GF-D8 (cell line): ENCODE data around the gene DLK2.
"Not testable (repeated sequence)": the region's sequence is repeated elsewhere in the genome, so short reads cannot be mapped to it uniquely, and the experiment has no call there.

Experiments used
- DNase-seq: peaks from one replicate; lab custom pipeline; 2025; lab: John Stamatoyannopoulos, UW

The DLK2 gene

GRCh38 chr6:43455531-43456428, at the start of gene DLK2:
Gene DLK2, minus strand, starts transcription at chr6:43455548. Its CDS starts 723 bp downstream, at chr6:43454825.
- DNase-seq = no peak

GRCh38 chr6:43503443-43503842, 48.1 kb upstream of the DLK2 start:
- no peak for DNase-seq

DNA sequence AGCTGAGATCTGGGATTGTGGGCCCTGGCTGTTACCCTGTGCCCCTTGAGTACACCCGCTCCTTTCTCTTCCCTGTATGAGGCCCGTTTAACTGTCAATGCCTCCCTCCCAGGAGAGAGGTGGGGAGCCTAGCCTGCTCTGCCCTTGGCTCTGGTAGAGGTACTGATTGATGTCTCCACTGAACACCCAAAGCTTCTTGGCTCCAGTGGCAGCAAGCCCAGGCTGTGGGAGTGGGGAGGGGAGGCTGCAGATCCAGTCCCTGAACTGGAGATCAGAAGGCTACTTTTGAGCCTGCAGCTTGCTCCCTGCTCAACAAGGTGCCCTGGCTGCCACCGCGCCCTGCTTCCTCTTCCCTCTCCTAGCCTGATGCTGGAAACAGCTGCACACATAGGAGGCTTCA, 47.3 kb upstream of the DLK2 start:
- DNase-seq = no peak

- no peak for DNase-seq
These were observed 45.6 kb upstream of the DLK2 start for GRCh38 chr6:43500921-43501320.

DNA sequence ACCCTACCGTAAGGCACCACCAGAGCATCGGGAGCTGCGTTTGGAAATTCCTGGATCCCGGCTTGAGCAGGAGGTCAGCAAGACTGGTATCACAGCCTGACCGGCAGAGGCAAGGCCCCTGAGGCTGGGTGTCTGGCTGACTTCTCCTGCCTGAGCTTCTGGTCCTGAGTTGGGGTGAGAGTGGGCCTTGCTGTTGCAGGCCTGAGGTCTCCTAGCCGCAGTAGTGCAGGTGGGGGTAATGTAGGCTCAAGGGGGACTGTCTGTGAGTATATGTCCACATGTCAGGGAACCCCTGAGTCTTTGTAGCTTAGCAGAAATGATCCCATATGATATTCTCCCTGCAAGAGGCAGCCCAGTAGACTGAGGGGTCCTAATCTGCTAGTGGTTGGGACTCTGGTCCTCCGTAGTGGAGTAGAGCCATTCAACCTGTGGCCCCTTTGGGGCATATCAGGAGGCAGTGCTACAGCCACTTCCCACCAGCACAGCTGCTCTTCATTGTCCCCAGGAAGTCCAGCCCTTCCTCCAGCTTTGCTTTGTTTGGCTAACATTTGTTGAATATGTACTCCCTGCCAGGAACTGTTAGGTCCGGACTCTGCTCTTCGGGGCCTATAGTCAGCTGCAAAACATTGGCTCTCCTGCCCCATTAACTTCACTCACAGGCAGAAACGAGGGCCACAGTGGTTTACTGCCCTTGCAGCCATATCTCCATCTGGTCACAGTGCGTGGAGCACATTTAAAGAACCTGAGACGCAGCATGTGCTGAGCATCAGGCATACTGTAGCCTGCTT, 43.9 kb upstream of the DLK2 start:
- no peak for DNase-seq

- not testable (repeated sequence) for DNase-seq
These were observed 42.9 kb upstream of the DLK2 start for GRCh38 chr6:43498291-43498690.

DNA sequence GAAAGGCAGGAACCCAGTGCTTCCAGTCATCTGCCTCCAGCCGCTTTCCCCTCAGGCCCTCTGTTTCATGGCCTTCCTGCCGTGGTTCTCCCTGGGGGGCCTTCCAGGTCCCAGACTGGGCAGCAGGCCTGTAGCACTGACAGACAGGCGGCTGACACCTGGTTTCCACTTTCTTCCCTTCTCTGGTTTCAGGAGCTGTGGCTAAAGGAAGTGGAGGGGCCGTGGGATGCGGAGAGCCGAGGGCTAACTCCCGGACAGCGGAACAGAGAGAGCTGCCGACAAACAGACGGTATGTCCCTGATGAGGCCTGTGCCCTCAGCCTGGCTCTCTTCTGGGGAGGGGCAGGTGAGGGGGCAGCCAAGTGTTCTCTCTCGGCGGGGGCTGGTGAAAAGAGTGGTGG, 42.3 kb upstream of the DLK2 start:
- DNase-seq = no peak

DNA sequence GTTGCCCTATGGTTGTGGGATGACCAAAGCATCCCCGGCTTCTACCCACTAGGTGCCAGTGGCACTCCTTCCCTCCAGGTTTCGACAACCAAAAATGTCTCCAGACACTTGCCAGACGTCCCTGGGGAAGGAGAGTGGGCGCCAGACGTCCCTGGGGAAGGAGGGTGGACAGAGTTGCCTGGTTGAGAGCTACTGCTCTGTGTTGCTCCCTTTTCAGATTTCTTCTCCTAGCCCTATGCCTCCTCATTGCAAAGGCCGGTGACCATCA, 41.7 kb upstream of the DLK2 start:
- no peak for DNase-seq

DNA sequence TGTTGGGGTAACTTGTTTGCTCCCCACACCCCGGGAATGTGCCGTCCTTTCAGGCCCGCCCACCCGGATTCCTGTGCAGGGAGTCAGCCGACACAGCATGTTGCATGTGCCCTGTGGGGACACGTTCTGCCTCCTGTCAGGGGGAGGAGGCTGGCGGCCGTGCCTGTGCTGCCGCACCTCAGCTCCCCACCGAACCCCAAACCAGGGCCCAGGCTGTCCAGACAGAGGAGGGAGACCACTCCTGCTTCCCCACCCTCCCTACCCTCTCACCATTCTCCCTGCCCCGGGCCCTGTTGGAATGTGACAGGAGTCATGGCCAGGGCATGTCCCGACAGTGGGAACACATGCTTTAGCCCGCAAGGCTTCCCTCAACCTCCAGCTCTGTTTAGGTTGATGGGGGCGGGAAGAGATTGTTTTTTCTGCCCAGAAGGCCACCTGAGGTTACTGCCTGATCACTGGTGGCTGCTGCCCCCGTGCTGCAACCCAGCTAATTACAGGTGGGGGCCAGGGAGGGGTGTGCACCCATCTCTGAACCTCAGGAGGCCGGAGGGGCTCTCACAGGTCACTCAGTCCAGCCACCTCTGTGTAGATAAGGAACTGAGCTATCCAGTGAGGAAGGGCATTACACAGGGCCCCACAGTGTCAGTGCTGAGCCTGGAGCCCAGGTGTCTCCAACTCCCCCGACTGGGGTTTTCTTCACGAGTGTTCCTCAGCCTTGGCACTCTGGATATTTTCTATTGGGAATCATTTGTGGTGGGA, 41.2 kb upstream of the DLK2 start:
- no peak for DNase-seq

DNA sequence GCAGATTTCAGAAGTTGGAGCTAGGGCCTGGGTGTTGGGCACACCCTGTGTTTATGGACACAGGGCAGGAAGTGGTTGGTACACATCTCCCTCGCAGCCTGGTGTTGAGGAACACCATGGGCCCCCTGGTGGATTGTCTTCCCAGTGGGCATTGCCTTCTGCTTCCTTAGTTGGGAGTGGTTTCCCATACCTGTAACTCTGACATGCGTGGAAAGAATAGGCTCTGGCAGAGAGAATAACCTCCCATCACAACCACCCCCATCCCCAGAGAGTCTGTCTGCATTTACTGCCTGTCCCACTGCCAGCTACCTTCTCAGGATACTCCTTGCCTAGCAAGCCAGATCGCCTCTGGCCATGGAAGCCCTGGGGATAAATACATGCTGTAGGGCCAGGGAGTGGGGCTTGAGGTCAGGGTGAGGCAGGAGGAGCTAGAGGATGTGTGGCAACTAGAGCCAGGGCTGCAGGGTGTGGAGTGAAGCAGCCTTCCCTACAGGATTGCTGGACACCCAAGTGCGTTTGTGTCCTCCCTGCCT, 40.1 kb upstream of the DLK2 start:
- no peak for DNase-seq

DNA sequence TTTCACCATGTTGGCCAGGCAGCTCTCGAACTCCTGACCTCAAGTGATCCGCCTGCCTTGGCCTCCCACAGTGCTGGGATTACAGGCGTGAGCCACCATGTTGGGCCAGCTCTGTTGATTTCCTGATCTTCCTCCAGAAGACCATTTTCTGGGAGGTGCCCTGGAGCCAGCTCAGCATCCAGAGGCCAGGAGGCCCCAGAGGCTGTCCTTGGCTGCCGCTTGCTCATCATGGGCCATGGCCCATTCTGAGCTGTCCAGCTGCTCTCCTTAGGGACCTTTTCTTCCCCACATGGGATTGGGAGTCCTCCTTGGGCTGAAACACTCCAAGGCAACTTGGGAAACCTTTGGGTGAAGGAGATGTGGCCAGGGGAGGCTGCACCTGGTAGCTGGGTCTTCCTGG, 39.4 kb upstream of the DLK2 start:
- DNase-seq = no peak

DNA sequence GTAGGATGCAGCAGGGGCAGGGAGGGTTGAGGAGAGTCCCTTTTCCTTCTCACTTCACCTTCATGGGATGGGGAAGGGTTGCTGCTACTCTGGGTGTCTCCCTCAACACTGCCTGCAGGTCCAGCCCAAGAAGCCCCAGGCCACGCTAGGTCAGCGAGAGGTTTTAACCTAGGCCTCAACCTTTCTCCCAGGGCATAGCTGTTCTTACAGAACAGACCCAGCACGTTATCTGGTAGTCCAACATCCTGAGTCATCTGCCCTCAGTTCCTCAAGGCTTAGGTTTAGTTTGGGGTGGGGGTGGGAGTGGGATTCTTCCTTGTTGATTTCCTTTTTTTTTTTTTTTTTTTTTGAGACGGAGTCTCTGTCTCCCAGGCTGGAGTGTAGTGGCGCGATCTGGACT, 39.0 kb upstream of the DLK2 start:
- no peak for DNase-seq

DNA sequence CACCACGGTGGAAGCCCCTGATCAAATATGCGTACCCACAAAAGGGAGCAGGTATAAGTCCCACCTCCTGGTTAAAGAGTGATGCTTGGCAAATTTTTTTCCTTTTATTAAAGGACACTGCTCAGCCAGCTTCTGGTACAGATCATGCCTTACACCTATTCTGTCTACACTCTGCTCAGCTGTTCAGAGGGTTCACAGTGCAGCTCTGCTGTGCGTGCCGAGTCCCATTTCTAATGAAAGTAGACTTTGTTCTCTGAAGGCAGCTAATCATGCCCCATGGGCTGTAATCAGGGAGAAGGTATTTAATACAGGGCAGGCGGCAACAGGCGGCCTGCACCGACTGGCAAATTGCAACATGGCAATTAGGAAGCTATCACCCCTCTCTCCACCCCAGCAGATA, 38.5 kb upstream of the DLK2 start:
- DNase-seq = no peak

DNA sequence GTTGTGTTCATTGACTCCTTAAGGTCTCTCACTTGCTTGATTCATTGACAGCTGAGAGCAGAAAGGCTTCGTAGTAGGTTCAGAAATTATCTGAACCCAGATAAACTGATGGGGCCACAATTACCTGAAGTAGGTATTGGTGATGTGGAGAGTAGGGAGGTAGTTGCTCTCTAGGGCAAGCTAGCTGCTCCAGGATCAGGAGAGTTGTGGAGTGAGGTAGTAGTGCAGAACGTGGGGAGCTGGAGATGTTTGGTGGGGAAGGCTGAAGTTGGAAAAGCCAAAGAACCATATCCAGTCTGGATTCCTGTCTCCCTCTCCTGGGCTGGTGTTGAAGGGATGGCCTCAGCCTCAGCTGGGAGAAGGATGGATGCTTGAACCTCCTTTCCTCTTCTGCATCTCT, 37.9 kb upstream of the DLK2 start:
- no peak for DNase-seq

DNA sequence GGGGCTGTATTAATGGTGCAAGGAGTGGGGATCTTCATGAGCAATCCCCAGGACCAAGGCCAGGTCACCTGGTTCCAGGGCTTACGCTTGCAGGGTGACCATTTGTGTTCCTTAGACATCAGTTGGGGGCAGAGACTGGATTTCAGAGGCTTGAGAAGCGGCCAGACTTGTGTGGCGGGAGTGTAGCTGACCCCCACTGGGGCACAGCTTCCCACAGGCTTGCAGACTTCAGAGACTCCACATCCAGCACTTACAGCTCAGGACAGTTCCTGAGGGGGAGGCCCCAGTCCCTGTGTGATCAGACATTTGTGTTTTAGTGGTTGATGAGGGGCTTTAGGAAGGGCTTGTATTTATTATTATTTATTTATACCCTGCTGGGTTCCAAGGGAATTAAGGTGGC, 37.3 kb upstream of the DLK2 start:
- DNase-seq = no peak

DNA sequence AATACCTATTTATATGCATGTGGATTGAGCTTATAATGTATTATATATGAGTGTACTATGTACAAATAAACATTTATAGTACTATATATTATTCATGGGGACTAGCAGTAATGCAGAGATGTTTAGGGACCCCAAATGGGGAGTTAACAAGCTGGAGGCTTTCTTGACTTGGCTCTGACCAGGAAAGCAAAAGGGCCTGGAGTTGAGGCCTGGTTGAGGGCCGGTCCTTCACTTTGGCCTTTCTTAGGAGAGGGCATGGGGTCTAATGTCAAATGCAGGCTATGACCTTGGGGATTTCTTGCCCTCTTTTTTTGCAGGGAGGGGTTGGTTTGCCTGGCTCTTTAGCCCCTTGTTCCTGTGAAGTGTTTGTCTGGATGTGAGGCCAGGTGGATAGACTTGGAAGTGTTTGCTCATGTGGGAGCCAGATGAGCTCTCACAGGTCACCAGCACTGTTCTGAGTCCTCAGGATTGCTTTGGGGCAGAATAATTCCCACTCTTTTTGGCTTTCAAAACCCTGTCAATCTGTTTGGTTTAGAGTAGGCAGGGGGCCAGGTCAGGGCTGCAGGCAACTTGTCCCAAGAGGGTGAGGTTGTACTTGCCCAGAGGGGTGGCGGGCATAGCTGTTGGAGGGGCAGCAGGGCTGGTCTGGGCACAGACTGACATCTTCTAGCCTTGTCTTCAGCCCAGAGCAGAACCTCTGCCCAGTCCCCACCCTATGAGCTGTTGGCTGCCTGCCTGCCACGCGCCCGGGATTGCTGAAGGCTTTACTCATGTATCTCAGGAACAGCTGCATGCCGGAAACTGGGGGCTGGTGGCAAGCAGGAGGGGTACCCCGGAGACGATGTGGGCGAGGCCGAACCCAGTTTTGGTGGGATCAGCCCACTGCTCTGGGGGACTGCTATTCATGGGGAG, 36.7 kb upstream of the DLK2 start:
- no peak for DNase-seq

DNA sequence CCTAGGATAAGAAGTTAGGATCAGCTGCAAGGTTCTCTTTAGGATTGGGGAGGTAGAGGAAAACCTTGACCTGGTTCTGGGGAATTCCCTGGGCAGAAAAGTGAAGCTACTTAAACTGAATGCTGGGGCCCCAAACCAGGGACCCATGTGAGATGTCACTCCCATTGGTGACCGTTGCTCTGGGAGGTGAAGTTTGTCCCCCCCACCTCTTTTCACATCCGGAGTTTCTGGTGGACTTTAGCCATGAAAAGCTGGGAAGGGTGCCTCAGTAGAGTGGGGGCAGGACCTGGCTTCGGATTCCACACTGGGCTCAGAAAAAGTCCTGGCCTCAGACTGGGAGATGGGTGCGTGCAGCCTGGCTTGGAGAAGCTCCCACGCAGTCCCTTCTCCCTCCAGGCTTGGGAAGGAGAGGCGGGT, 35.2 kb upstream of the DLK2 start:
- DNase-seq = no peak

DNA sequence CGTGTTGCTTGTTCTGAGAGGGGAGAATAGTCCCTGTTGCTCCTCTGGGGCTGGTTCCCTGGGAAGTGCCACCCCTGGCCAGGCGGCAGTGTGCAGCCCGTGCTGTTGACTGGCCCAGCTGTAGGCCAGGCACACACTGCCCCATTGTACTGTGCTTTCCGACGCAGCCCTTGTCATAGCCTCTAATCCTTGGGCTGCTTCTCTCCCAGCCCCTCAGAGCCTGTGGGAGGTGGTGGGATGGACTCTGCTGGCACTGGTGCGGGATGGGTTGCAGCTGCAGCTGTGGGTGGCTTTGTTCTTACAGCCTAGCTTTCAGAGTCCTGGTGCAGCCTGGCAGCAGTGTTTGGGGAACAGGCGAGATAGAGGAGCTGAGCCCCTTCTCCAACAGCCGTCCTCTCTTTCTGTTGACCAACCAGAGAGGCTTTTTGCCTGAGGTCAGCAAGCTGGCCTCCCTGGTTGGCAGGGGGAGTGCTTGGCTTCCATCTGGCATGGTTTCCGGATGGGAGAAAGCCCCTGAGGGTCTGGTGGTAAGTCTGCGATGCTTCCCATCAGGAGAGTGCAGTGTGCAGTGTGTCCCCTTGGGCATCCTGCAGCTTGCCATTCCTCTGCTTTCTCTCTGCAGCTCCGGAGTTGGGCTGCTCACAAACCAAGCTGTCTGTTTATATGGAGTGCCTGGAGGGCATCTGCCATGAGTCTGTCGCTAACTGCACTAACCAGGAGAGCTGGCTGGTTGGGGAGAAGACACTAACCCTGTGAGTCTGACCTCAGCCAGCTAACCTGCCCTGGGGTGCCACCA, 34.1 kb upstream of the DLK2 start:
- no peak for DNase-seq

DNA sequence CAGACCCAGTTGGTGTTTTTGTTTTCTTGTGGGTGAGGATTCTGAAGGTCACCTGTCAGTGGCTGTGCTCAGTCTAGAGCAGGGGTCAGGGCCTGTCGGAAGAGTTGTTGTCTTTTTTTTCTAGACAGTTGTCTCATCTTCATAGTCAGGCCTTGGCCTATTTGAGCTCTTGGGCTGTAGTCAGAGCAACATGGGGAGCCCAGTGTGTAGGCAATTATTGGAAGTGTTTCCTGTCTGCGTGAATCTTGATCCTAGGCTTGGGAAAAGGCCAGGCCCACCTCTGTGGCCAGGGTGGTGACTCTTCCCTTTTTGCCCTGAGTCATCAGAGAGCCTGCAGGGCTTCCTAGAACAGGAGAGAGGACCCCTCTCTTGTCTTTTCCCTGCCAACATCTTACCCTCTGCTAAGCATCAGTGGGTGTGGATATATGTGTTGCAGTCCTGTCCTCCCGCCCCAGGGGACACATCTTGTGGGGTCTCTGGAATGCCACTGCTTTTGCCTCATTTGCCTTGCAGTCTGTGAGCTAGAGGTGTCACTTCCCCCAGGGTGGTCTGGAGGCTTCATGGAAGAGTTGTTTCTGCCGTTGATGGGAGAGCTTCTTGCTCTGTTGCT, 33.4 kb upstream of the DLK2 start:
- no peak for DNase-seq

- DNase-seq = no peak
These were observed 26.4 kb upstream of the DLK2 start for GRCh38 chr6:43481591-43482236.
